ENCODE measurements around the gene GJA4.

The GJA4 gene

GRCh38 chr1:34792868-34793727 is at the start of gene GJA4:
Gene GJA4, plus strand, starts transcription at chr1:34792999. Its CDS starts 1,215 bp downstream, at chr1:34794214.
- no peak for DNase-seq (ENCODE audit: low spot score)

GRCh38 chr1:34743775-34744174 is 49.0 kb upstream of the GJA4 start:
- DNase-seq (ENCODE audit: low spot score), result no peak

GRCh38 chr1:34744851-34745250 is 47.9 kb upstream of the GJA4 start:
- DNase-seq (ENCODE audit: low spot score), result no peak

GRCh38 chr1:34745666-34746065 is 47.1 kb upstream of the GJA4 start:
- no peak for DNase-seq (ENCODE audit: low spot score)

DNA sequence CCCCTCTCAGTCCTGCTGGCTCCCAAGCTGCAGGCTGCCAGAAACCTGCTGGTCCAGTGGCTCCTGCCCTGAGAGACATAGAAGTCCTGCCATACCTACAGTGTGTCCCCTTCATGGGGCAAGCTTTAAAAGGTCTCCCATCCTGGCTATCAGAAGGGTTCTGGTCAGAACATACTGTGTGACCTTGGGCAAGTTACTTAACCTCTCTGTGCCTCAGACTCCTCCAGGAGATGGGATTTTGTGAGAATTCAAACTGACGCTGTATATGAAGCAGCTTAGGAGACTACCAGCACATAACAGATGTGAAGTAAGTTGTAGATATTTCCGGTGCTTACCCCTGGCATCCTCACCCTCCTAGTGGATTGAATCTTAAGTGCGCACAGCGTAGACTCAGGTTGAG is 46.7 kb upstream of the GJA4 start:
- DNase-seq (ENCODE audit: low spot score), result no peak

DNA sequence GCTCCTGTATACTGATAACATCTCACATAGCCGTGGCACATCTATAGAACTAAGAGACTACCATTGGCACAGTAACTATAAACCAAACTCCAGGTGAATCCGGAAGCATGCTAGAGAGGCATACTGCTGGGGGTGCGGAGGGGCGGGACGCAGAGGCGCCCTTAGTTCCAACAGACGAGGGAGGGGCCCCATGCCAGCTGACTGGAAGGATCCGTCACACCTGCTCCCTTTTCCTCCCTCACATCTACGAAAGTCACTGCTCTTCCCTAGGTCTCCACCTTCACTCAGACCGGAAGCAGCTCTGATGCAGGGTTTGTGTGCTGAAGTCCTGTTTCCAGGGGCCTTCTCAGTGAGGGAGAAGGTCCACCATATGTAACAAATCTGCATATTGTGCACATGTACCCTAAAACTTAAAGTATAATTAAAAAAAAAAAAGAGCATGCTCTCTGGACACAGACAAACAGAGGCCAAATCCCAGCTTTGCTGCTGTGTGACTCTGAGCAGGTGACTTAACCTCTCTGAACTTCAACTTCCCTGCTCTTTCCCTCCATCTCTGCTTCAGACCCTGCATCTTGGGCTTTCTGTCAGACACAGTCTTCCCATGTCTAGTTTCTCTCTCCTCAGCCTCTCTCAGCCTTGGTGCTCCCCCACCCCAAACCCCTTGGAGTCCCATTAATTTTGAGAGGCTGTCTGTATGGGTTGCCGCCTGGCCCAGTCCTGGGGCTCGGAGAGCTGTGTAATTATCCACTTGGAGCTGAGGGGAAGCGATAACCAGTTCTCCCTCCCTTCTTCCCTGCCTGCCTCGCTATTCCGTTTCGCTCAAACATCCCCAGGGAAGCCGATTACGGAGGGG is 45.8 kb upstream of the GJA4 start:
- DNase-seq (ENCODE audit: low spot score), result no peak

DNA sequence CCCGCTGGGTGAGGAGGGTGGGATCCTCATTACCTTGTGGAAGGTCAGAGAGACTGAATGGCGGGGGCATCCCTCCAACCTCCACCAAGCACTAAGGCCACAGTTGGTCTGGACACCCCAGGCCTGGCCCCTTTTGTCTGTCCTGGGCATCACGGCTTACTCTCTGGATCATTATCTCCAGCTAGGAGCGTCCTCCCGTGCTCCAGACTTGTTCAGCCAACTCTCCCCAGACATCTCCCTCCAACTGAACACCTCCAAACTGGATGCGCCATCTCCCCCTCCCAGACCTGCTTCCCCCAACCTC is 45.2 kb upstream of the GJA4 start:
- no peak for DNase-seq (ENCODE audit: low spot score)

GRCh38 chr1:34749992-34750391 is 42.8 kb upstream of the GJA4 start:
- DNase-seq (ENCODE audit: low spot score), result no peak

- DNase-seq (ENCODE audit: low spot score), result no peak
These were observed 42.2 kb upstream of the GJA4 start for GRCh38 chr1:34750610-34751009.

- DNase-seq (ENCODE audit: low spot score), result no peak
These were observed 39.6 kb upstream of the GJA4 start for GRCh38 chr1:34753163-34753562.

- DNase-seq (ENCODE audit: low spot score), result no peak
These were observed 37.7 kb upstream of the GJA4 start, which contains the start of gene GJB5 for GRCh38 chr1:34754964-34755637. Gene GJB5, plus strand, starts transcription at chr1:34755047. Its CDS starts 2,284 bp downstream, at chr1:34757331.

DNA sequence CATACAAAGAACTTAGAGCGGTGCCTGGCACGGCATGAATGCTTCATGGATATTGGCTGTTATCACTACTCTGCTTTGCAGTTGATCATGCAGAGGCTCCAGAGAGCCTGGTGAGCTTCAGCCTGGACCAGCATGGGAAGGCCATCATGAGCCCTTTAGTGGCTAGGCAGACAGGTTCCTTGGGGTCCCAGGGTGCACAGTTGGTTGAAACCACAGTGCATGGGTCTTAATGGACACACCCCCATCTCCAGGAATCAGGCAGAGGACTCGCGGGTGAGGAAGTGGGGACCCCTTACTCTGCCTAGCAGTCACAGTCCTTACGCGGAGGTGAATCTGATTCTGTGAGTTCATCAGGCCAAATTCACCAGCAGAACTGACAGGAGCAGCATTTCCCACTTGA is 36.8 kb upstream of the GJA4 start:
- DNase-seq (ENCODE audit: low spot score), result no peak

- no peak for DNase-seq (ENCODE audit: low spot score)
These were observed 35.4 kb upstream of the GJA4 start for GRCh38 chr1:34757386-34757785.

DNA sequence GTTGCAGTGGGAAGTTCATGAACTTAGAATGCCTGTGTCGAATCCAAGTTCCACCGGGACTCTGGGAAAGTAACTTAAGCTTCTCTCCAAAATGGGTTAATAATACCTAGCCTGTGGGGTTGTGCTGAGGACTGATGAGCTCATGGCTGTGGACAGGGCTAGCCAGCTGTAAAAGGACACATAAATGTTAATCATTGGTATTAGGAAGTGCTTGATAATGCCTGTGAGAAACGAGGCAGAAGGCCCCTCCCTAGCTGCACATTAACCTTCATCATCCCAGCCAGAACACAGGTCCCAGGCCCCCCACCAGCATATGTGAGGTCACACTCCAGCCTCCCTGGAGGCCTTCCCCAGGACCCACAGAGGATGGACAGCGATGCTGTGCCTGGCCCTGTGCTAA is 34.0 kb upstream of the GJA4 start:
- no peak for DNase-seq (ENCODE audit: low spot score)

DNA sequence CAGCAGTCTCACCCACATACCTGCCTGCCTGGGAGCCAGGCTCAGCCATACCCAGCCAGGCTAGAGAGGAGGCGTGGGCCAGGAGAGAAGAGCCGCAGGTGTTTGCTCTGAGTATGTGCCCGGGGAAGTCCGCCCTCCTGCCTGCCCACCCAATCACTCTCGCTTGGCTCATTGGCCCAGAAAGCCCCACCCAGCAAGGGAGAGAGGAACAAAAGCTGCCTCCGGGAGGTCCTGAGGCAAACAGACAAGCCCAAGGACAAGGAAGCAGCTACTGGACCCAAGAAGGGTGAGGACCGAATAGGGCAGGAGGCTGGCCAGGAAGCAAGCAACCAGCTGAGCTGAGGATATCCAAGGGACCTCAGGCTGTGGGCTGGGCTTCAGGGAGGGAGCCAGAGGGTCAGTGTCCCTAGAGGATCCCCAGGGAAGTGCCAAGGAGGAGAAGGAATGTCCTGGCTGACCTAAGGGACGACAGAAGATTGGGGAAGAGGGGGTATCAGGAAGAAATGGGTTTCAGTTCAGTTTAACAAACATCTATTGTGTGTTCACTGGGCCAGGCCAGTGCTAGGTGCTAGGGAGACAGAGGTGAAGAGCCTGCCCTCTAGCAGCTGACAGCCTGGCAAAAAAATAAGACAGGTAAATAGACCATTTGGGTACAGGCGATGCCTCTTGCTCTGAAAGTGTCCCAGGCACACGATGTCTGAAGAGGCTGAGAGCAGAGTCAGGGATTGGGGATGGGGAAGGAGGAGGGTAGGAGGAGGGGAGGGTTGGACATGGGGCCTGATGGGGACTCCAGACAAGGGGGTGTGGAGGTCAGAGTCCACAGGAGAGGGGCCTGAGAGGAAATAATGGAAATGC is 33.1 kb upstream of the GJA4 start, which contains the start of gene GJB4:
TSS of gene GJB4 (plus strand) at position 238 of the 855 bp plus-strand sequence. CDS start 1,515 bp downstream, outside the sequence.
- no peak for DNase-seq (ENCODE audit: low spot score)

GRCh38 chr1:34761176-34761761 is 31.5 kb upstream of the GJA4 start:
- DNase-seq (ENCODE audit: low spot score), result no peak

DNA sequence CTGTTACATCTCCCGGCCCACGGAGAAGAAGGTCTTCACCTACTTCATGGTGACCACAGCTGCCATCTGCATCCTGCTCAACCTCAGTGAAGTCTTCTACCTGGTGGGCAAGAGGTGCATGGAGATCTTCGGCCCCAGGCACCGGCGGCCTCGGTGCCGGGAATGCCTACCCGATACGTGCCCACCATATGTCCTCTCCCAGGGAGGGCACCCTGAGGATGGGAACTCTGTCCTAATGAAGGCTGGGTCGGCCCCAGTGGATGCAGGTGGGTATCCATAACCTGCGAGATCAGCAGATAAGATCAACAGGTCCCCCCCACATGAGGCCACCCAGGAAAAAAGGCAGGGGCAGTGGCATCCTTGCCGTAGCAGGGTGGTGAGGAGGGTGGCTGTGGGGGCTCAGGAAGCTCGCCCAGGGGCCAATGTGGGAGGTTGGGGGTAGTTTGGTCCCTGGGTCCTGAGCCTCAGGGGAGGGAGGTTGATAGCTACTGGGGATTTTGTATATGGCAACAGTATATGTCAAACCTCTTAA is 31.0 kb upstream of the GJA4 start:
- DNase-seq (ENCODE audit: low spot score), result no peak

GRCh38 chr1:34762474-34763141 is 30.2 kb upstream of the GJA4 start:
- no peak for DNase-seq (ENCODE audit: low spot score)

- no peak for DNase-seq (ENCODE audit: low spot score)
These were observed 29.5 kb upstream of the GJA4 start for GRCh38 chr1:34763142-34763781.

DNA sequence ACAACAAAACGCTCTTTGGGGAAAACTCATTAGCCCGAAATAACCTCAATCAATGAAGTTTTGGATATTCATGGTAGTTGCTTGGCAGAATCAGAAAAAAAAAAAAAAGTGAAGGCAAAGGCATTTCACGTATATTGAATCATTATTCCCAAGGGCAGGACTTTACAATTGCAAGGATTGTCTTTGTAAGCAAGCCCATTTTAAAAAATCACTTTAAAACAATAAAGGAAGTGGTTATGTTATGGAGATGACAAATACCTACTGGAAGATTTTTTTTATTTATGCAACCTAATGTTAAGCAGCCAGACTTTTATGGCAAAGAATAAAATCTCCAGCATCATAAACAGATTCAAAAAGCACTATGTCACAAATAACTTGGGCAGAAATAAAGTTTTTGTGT is 23.9 kb upstream of the GJA4 start:
- no peak for DNase-seq (ENCODE audit: low spot score)
